SIG-M5 treated with dmso at 0.1 percent for 504 hours (cell line): Measurements from ENCODE around the gene CCDC174.
A peak's percentile ranks its signal among the peaks of the same experiment; 100 is the strongest.

Source experiments
- DNase-seq: peaks from one replicate; lab custom pipeline; 2025; ENCODE audit not compliant: unreplicated experiment; lab: John Stamatoyannopoulos, UW

Gene CCDC174

DNA sequence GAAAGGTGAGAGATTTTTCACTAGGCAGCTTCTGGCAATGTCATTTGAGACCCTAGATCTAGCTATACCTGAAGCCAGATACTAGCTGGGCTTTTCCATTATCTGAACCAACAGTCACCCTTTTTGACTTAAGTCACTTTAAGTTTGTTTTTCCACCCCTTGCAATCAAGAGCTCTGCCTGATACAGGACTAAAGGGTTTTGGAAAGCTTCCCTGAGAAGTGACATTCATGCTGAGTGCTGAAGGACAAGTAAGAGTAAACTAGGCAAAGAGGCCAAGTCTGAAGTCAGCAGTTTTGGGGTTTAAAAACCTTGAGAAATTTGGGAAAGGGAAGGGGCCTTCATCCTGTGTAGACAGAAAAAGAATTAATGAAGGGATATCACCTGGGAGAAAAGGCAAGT is 27.1 kb upstream of the CCDC174 start:
- DNase-seq, result no peak

DNA sequence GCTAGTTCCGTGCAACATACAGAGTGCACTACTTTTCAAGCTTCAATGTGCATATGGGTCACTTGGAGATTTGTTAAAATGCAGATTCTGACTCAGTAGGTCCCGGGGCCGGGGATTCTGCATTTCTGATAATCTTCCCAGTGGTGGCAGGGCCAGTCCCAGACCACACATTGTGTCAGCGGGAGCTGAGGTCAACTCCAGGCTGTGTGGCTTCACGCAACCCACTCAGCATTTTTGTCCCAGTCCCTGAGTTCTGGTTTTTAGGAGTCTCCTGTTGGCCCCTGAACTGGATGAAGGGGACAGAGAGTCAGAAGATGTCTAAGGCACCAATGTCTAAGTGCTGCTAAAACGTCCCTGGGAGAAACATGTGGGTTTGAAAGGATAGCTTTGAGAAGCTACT is 26.1 kb upstream of the CCDC174 start:
- DNase-seq, result no peak

DNA sequence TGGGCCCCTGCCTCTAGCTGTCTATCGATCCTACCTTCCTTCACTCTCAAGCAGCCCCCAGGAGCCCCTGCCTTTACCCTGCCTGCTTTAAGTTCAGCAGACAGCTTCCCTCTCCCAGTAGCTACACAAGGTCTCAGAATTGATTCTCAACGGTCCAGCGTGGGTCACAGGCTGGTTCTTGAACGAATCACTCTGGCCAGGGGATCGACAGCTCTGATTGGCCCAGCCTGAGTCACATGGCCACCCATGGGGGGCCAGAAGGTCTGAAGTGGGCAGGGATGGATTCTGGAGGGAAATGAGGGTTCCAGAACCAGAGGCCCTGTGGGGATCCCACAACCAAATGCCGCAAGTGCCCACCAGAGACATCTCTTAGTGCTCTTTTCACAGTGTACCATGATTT is 23.7 kb upstream of the CCDC174 start:
- DNase-seq, result no peak

DNA sequence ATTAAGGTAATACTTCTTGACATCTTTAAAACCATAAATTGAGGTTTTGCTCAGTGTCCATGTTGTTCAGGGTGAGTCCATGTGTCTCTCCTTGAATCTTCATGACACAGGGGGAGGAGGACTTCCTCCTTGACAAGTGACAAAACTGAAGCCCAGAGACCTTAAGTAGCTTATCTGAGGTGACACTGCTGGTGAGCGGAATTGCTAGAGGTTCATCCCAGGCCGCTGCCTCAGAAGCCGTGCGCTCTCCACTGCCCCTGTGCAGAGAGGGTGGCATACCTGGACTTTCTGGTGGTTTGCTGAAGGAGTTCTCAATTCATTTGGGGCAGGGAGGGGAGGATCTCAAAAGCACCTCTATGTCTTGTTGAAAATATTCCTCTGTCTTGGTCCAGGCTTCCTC is 23.2 kb upstream of the CCDC174 start:
- no peak for DNase-seq

DNA sequence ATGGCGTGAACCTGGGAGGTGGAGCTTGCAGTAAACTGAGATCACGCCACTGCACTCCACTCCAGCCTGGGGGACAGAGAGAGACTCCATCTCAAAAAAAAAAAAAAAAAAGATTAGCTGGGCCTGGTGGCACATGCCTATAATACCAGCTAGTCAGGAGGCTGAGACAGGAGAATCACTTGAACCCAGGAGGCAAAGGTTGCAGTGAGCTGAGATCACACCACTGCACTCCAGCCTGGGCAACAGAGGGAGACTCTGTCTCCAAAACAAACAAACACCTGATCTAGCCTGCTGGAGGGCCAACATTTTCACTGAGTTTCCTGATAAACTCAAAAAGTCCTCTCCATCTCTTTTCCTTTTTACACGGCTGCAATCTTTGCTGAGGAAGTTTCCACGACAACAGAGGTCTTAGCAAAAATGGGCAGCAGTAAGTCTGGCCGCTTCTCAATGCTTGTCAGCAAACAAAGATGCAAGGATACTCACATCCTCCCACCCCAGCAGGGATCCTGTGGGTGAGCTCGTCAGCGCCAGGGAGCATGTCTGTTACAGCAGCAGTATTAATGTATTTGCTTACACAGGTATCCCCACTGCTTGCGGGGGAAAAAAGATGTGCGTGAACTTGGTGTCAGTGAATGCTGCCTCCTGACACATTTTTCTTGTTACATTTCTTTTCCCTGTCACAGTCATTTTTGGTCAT is 21.0 kb upstream of the CCDC174 start:
- no peak for DNase-seq

DNA sequence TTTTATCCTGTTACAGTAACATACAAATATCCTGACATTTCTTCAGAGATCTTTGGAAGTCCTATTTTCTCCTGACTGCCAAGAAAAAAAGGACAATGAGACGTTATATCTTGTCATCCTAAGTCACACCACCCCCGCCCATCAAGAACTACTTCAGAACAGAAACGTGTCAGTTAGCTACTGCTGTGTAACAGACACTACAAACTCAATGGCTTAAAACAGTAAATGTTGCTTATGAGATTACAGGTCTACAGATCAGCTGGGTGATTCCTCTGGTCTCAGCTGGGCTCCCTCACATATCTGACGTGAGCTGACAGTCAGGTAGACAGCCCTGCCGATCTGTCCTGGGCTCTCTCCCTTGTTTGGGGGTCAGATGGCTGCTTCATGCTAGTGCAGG is 20.5 kb upstream of the CCDC174 start:
- no peak for DNase-seq

DNA sequence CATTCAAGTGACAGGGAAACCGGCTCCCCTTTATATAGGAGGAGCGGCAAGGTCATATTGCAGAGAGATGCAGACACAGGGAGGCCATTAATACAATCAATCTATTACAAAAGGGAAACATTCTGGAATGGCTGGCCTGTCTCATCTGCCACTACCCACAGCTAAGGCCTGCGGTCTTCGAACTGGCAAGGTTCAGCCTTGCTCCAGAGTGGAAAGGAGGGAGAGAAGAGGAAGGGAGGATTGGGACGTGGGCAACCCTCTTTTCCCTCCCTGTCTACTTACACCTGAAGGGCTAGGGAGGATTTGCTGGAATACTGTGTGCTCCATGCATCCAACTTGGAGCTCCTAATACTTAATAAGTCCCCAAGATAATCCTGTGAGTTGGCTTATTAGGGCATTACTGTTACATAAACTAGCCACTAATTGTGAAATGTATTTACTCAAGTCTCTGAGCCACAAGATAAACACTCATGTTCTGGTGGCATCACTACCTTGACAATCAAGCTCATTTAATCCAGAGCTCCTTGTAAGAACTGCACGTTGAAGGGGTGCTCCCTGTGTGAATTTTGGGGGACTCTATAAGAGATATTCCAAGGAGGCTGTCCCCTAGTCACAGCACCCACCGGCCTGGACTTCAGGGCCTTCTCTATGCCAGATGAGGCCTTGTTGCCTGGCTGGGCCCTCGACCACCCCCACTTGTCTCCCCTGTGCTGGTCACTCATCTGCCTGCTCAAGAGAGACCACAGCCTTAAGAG is 19.7 kb upstream of the CCDC174 start:
- no peak for DNase-seq

DNA sequence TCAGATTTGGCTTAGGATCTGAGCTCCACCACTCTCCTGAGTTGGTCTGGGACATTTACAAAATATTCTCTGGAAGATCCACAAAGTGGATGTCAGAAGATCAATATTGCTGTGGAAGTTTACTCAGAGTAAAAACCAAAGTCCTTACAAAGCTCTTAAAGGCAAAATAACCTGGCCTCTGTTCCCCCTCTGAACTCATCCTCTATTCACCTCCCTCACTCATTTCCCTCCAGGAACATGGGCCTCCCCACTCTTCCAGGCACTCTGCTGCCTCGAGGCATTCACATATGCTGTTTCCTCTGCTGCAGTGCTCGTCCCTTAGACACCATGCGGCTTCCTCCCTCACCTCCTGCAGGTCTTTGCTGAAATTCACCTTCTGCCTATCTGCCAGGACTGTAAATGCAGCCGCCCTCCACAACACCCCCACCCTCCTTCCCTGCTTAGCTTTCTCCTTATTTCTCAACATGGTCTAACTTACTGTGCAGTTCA is 19.1 kb upstream of the CCDC174 start:
- no peak for DNase-seq

DNA sequence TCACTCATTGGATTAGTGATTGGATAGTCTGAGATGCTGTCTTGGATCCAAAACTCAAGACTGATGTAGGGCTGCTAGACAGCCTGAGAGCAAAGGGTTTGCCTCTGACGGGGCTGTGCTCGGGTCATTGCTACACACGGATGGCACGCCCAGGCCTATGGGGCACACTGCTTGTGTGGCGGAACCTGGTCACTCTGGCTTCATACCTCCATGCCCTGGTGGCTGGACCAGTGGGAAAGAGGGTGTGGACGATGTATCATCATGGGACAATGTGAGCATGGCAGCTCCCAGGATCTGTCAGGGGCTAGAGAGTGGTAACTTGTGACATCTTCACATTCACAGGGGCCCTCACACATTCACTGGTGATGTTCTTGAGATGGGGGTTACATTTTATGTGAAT is 18.1 kb upstream of the CCDC174 start:
- DNase-seq, result no peak

DNA sequence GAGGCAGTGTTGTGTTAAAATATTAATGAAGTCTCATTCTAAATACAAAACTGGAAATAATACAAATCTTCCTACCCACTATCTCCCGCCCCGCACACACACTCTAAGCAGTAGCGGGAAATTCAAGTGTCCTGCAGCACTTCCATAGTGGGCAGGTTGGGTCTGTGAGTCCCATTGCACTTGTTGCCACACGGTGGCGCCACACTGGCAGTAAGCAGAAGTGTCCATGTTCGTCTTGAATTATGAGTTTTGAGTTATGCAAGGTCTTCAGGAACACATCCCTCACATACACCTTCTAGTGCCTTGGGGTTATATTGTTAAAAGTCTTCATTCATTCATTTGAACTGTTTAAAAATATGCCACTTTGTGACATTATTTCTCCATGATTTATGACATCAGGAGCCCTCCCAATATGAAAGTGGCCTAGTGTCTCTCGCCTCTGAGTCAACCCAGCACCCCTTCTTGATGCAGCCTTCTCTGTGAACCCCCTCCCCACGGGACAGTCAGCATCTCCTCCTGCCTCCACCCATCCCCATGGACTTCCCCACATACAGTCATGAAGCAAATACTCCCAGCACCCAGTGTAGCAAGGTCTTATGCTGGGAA is 17.6 kb upstream of the CCDC174 start:
- peak; percentile 77 for DNase-seq

DNA sequence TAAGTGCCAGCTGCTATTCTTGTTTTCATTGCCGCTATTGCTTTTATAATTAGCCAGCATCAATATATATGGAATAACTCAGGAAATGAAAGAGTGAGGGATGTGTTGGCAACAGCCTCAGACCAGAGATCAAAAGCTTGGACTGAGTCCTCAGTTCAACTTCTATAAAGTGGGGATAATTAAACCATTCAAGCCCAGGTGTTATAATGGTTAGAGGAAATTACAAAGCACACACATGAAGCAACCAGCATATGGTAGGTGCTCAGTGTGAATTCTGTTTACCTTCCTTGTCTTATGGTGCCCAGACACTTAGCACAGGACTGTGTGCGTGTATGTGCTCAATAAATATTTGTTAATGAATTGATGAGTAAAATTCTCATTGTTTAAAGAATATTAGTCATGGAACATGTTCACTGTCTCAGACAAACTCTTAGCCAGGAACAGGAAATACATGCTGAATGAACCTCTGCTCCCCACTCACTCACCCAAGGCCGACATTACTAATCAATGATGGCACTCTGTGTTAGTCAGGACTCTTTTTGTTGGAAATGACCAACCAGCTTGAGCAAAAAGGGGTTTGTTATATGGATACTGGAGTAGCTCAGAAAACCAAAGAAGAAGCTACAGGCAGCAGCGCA is 16.7 kb upstream of the CCDC174 start:
- DNase-seq, result no peak

DNA sequence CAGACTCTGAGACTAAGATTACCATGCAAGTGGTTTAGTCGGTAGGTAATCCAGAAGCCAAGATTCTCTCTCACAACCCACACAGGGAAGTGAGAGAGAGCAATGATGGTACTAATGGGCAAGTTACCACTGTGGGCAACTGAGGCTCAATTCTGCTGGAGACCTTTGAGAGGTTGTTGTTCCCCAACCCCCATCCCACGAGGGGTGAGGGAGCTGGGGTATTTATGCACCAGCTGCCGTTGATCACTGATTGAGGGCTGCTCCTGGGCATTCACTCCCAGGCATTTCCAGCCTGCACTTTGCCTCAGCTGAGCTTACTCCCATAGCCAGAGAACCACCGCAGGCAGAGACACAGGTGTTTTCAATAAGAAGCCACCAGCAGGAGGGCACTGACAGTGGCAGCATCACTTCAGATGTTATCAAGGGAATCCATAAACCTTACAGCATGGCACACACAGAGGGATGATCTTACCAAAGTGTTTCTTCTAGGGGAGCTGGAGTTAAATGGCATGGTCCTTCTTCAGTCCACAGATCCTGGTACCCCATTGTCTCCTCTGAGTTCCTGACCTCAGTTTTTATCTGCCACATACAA is 15.0 kb upstream of the CCDC174 start:
- DNase-seq, result no peak

DNA sequence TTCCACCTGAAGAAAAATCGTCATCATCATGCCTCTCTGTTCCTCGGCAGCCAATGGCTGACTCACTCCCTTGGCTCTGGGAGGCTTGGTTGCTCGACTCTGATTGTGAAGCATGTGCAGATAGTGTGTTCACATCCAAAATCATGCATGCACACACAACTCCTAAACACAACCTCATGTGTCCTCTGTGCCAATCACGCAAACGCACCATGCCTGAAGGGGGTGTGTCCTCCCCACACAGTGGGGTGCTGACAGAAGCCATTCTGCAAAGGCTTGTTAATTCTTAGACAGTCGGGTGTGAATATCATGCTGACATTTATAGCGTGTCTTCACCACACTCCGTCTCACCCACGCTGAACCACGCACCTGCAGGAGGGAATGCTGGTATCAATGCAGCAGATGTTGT is 11.4 kb upstream of the CCDC174 start:
- no peak for DNase-seq

DNA sequence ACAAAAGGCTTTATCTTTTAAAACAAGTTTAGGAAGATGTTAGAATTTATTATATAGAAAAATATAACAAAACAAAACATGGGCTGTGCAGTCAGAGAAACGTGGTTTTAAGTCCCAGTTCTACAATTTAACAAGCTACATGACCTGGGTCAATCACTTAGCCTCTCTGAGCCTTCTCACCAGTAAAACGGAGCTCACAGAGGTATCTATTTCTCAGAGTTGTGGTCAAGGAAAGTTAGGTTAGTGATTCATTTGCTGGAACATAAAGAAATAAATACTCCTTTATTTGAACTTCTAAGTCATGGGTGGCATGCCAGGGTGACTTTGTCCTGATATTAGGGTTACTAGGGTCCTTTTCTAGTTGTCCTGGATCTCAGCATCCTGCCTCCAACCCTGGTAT is 10.8 kb upstream of the CCDC174 start:
- no peak for DNase-seq

DNA sequence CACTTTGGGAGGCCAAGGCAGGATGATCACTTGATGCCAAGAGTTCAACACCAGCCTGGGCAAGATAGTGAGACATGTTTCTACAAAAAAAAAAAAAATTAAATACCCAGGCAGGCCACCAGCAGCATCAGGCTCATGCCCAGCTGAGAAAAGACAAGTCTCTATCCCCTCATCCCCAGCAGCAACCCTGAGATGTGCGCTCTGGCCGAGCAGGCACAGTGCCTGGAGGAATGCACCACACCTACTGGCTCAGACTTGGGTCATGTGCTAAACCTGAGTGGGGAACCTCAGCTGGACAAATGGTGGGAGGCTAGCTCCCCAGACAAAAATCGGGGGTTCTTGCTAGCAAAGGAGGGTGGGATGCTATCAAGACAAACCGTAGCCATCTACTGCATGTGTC is 10.2 kb upstream of the CCDC174 start:
- DNase-seq, result no peak

DNA sequence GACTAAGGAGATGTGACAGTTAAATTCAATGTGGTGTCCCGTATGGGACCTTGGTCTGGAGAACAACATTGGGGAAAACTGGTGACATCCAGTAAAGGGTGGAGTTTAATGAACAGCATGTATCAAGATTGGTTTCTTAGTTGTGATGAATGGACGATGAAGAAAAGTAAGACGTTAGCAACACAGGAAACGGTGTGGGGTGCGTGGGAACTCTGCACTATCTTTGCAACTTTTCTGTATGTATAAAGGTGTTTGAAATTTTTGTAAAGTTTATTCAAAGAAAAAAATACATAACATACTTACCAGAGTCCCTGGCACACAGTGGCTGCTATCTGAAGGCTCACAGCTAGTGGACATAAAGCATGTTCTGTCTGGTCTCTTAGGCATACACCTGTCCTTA is 6.1 kb upstream of the CCDC174 start:
- no peak for DNase-seq

DNA sequence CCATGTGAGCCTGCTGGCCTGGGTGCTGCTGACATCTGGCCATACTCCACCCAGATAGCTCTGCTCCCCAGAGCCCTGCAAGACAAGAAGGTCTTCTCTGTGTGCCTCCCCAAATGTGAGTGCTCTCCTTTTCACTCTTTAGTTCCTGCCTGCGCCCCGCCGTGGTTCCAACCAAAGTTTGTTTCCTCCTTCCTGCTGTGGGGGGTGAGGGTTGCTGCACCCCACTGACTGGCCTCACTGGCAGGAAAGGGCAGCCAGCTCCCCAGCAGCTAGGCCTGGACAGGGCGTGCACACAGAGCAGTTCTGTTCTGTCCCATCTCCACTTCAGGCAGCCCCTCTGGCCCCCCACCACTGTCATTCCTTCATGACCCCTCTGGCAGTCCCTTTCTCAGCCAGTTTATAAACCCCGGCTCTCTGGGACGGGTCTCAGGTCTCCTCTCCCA is 5.4 kb upstream of the CCDC174 start:
- DNase-seq, result no peak

DNA sequence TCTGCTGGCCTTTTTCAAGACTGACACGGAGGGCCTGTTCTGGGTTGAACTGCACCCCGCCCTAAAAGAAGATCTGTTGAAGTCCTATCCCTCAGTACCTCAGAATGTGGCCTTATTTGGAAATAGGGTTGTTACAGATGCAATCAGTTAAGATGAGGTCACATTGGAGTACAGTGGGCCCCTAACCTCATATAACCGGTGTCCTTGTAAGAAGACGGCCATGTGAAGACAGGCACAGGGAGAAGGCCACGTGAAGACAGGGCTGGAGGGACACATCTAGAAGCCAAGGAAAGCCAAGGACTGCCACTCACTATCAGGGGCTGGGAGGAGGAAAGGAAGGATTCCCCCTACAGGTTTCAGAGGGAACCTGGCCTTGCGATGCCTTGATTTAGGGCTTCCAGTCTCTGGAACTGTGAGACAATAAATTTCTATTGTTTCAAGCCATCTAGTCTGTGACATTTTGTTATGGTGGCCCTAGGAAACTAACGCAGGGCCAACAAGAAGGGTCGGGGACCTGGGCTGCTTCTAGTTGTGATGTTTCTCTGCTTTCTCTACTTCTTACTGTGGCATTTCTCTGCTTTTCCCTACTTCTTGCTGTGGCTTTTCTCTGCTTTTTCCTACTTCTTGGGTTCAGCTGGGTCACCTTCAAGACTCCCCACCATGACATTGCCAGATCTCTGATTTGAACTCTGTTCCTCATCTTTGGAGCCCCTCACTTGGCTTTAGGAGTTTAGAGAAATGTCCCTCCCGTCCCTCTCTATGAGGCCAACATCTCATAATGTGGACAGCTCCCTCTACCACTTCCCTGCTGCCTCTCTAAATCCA is 4.8 kb upstream of the CCDC174 start:
- peak; percentile 62 for DNase-seq

DNA sequence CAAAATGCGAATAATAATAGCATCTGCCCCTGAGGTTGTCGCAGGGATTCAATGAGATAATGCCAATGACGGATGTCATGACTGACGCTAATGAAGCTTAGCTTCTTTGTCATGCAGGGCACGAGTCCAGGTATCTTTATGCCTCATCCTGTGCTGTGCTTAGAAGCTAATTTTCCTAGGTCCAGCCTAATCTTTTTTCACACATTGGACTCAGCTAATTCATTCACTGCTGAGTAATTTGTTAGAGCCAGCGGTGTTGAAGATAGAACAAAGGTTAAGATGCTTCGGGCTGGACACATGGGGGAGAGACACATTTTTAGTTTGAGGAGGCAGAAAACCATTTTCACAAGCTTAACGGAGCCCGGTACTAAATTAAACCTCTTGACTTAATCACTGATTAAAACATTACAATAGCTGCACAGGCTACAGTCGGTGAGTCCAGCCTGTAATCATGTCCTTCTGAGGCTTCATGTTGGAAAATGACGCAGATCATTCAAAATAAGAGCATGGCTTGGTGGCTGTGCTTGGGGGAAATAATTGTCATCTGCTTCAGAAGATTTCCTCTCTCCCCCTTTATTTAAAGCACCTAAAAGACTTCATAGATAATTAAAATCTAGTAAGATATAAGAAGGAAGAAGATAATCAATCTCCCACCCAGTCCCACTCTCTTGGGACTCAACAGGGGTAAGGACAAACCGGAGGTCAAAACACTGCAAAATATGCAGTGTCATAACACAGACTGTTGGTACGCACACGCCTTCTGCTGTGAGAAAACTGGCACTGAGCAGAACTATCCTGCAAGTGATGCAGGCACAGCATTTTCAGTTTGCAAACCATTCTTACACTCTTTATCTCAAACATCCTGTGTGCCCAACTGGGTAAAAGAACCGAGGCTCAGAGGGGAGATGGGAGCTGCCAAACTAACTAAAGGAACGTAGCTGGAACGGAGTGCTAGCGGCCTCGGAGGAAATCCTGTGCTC is 3.3 kb upstream of the CCDC174 start:
- DNase-seq, result no peak
